IPS-20b (cell line): Measurements from ENCODE around the gene TP63.

ENCODE experiments used
- H3K27ac ChIP-seq: one replicate; pipeline ENCODE4 v1.5.1; 2013; ENCODE audit warnings: low read length
- H3K27me3 ChIP-seq: 2 replicates; pipeline ENCODE4 v1.6.1; 2013; ENCODE audit warnings: mild to moderate bottlenecking, low read length, inconsistent platforms; ENCODE audit not compliant: insufficient read depth
- H3K36me3 ChIP-seq: 2 replicates; pipeline ENCODE4 v1.6.1; 2013; ENCODE audit warnings: low read depth, mild to moderate bottlenecking, inconsistent platforms, low read length, moderate library complexity; ENCODE audit not compliant: insufficient read depth
- H3K4me1 ChIP-seq: 2 replicates; pipeline ENCODE4 v1.6.1; 2013; ENCODE audit warnings: mild to moderate bottlenecking, control low read depth, inconsistent platforms, low read length, moderate library complexity; ENCODE audit not compliant: insufficient read depth
- H3K4me3 ChIP-seq: 2 replicates; pipeline ENCODE4 v1.5.1; 2013; ENCODE audit warnings: mild to moderate bottlenecking, low read length, inconsistent platforms
- H3K9ac ChIP-seq: 2 replicates; pipeline ENCODE4 v1.6.1; 2013; ENCODE audit warnings: low read depth, mild to moderate bottlenecking, inconsistent platforms, low read length, moderate library complexity
- H3K9me3 ChIP-seq: 2 replicates; pipeline ENCODE4 v1.6.1; 2013; ENCODE audit warnings: mild to moderate bottlenecking, low read depth, low read length, inconsistent platforms; ENCODE audit not compliant: insufficient read depth

Gene TP63

DNA sequence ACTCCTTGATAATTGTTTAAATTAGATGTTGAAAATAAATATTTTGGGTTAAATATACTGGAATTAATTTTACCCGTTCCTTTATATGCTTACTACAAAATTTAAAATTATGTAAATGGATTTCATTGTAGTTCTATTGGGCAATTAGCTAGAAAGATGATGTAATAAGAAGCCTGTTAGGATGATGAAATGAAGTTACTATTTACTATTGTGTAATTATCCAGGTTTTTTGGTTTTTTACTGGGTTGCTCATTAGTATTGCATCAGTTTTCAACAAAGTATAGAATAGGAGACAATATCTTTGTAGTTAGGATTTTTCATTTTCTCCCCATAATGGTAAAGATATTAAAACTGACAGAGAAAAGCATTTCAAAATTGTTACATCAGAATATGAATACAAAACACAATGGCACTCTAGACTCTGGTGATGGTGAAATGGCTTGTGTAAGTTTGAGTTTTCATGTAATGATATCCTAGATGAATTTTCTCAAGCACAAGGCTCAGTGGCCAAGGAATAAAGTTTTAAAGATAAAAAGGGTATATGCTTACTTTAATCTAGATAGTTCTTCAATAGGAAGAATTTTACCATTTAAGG, 267.5 kb downstream of the TP63 start:
- Histone ChIP-seq H3K4me1 (0 out of 2 replicates have a peak, but pooled peaks cover 7% of the 10 kb centered on the region), H3K27me3 (no peaks in the 10 kb centered on the region), H3K9me3 (no peaks in the 10 kb centered on the region), H3K36me3 (no peaks in the 10 kb centered on the region), H3K4me3 (no peak overlapping the region), H3K27ac (no peak overlapping the region), H3K9ac (no peak overlapping the region)

GRCh38 chr3:189899186-189899585, 268.0 kb downstream of the TP63 start:
- Histone ChIP-seq H3K4me3 (no peak overlapping the region), H3K36me3 (no peaks in the 10 kb centered on the region), H3K27ac (no peak overlapping the region), H3K9ac (no peak overlapping the region), H3K27me3 (no peaks in the 10 kb centered on the region), H3K4me1 (0 out of 2 replicates have a peak, but pooled peaks cover 7% of the 10 kb centered on the region), H3K9me3 (no peaks in the 10 kb centered on the region)

DNA sequence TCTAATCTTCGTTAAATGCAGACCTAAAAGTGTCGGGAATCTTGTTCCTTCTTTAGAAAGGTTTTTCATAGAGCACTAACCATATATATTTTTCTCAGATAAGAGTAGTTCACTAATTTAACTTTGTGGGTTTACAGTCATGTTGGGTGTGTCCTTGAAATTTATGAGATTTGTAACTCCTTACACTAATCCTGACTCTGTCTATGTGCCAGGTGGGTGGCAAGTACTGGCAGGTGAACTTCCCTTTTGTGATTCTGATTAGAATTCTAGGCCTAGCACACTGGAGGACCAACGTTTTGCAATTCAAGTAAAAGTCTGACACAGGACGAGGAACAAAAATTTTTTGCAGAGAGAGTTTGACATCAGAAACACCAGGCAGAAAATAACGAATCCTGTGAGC, 269.4 kb downstream of the TP63 start:
- H3K27ac ChIP-seq: no peak overlapping the region
- no peak overlapping the region for H3K4me3 ChIP-seq
- H3K27me3 ChIP-seq: no peaks in the 10 kb centered on the region
- H3K4me1 ChIP-seq: 0 out of 2 replicates have a peak, but pooled peaks cover 7% of the 10 kb centered on the region
- H3K9ac ChIP-seq: no peak overlapping the region
- no peaks in the 10 kb centered on the region for H3K9me3 ChIP-seq
- H3K36me3 ChIP-seq: no peaks in the 10 kb centered on the region

DNA sequence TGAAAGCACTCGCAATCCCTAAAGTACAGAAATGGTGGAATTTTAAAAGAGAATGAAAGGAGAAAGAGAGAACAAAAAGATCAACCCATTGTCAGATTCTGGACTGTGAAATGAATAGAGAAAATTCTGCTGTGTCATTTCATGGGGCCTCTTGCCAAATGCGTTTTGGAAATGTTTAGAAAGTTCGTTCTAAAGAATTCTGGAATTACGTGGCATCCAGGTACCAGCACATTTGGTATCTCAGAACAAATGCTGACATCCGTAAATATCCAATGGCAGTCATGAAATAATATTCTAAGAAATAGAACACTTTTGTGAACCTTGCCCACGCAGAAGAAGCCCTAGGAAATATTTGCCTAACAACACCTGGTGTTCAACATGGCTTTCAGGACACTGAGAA, 270.3 kb downstream of the TP63 start:
- Histone ChIP-seq H3K36me3 (no peaks in the 10 kb centered on the region), H3K4me1 (0 out of 2 replicates have a peak, but pooled peaks cover 7% of the 10 kb centered on the region), H3K9me3 (no peaks in the 10 kb centered on the region), H3K27ac (no peak overlapping the region), H3K4me3 (no peak overlapping the region), H3K27me3 (no peaks in the 10 kb centered on the region), H3K9ac (no peak overlapping the region)

DNA sequence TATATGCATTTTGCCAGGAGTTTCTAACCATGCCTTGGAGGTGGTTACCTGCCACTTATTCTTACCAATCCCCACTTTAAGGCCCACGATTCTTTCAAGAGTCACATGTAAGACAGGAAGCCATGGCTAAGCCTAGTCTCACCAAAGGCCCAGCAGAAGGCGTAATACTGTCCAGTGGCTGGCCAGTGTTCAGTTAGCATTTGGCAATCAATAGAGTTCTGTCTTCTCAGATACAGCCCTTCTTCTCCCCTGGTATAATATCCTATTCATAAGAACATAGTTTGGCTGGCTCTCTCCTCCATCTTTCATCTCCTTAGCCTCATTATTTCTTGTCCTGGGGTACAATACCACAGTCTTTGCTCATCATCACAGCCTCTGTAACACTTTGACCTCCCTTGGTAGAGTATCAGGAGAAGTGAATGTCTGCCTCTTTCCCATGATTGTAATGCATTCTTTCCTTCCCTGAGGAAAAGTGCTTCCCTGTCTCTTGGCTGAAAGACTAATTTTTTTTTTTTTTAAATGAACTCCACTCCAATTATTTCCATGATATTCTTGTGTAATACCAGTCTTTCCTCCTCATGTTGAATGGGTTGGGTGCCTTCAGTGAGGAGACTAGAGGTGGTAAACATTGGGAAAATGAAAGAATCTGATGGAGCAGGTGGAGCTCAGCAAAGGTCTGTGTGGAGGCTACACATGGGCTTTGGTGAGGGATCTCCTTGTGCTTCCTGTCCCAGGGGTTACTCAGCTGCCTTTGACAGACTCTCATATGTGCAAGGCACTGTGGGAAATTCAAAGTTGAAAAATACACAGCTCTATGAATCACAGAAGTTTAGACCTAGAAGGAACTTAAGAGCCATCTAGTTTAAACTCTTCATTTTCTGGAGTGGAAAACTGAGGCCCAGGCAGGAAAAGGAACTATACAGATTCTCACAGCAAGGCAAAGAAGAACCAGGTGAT, 271.3 kb downstream of the TP63 start:
- Histone ChIP-seq H3K27me3 (no peaks in the 10 kb centered on the region), H3K27ac (no peak overlapping the region), H3K4me1 (0 out of 2 replicates have a peak, but pooled peaks cover 7% of the 10 kb centered on the region), H3K36me3 (no peaks in the 10 kb centered on the region), H3K9ac (no peak overlapping the region), H3K4me3 (no peak overlapping the region), H3K9me3 (no peaks in the 10 kb centered on the region)

GRCh38 chr3:189903562-189904250, 272.5 kb downstream of the TP63 start:
- Histone ChIP-seq H3K9me3 (no peaks in the 10 kb centered on the region), H3K27ac (no peak overlapping the region), H3K36me3 (no peaks in the 10 kb centered on the region), H3K4me1 (peaks cover 10% of the 10 kb centered on the region; the same call in 1 of the 2 replicates), H3K9ac (no peak overlapping the region), H3K4me3 (no peak overlapping the region), H3K27me3 (no peaks in the 10 kb centered on the region)

- Histone ChIP-seq H3K36me3 (no peaks in the 10 kb centered on the region), H3K4me3 (no peak overlapping the region), H3K27ac (no peak overlapping the region), H3K9ac (no peak overlapping the region), H3K9me3 (no peaks in the 10 kb centered on the region), H3K27me3 (no peaks in the 10 kb centered on the region), H3K4me1 (peaks cover 9% of the 10 kb centered on the region; the same call in 1 of the 2 replicates)
Observed at GRCh38 chr3:189907803-189908202, 276.6 kb downstream of the TP63 start.

- Histone ChIP-seq H3K9me3 (no peaks in the 10 kb centered on the region), H3K36me3 (no peaks in the 10 kb centered on the region), H3K27ac (no peak overlapping the region), H3K9ac (no peak overlapping the region), H3K4me3 (no peak overlapping the region), H3K27me3 (no peaks in the 10 kb centered on the region), H3K4me1 (peaks cover 6% of the 10 kb centered on the region; the same call in 1 of the 2 replicates)
Observed at GRCh38 chr3:189908646-189909045, 277.5 kb downstream of the TP63 start.

GRCh38 chr3:189909139-189909538, 277.9 kb downstream of the TP63 start:
- no peaks in the 10 kb centered on the region for H3K36me3 ChIP-seq
- H3K27me3 ChIP-seq: no peaks in the 10 kb centered on the region
- no peak overlapping the region for H3K27ac ChIP-seq
- H3K9me3 ChIP-seq: no peaks in the 10 kb centered on the region
- peaks cover 6% of the 10 kb centered on the region; the same call in 1 of the 2 replicates for H3K4me1 ChIP-seq
- no peak overlapping the region for H3K4me3 ChIP-seq
- no peak overlapping the region for H3K9ac ChIP-seq

- Histone ChIP-seq H3K4me3 (no peak overlapping the region), H3K9ac (no peak overlapping the region), H3K27ac (no peak overlapping the region), H3K27me3 (no peaks in the 10 kb centered on the region), H3K36me3 (no peaks in the 10 kb centered on the region), H3K4me1 (peaks cover 6% of the 10 kb centered on the region; the same call in 1 of the 2 replicates), H3K9me3 (no peaks in the 10 kb centered on the region)
Observed at GRCh38 chr3:189909573-189909972, 278.4 kb downstream of the TP63 start.

GRCh38 chr3:189911001-189911400, 279.8 kb downstream of the TP63 start:
- Histone ChIP-seq H3K27ac (no peak overlapping the region), H3K36me3 (no peaks in the 10 kb centered on the region), H3K4me1 (peaks cover 6% of the 10 kb centered on the region; the same call in 1 of the 2 replicates), H3K9me3 (no peaks in the 10 kb centered on the region), H3K9ac (no peak overlapping the region), H3K27me3 (no peaks in the 10 kb centered on the region), H3K4me3 (no peak overlapping the region)
